ENCODE measurements around the gene NPAS3.

DNA sequence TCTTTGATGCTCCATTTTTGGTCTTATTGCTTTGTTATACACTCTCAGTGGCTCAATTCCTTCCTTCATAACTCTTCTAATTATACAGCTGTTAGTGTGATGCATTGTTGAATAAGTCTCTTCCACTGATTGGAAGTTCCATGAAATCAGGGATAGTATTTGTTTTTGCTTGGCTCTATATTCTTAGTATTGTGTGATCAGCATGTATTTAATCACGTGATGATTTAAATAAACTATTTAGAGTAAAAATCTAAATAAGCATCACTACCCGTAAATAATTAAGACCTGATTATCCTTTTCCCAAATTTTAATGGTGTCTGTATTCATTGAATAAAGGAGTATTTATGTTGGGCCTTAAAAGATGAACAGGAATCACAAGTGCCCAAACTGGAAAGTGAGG lies 355.7 kb downstream of the NPAS3 start:
- TF ChIP-seq, protein P1, sequence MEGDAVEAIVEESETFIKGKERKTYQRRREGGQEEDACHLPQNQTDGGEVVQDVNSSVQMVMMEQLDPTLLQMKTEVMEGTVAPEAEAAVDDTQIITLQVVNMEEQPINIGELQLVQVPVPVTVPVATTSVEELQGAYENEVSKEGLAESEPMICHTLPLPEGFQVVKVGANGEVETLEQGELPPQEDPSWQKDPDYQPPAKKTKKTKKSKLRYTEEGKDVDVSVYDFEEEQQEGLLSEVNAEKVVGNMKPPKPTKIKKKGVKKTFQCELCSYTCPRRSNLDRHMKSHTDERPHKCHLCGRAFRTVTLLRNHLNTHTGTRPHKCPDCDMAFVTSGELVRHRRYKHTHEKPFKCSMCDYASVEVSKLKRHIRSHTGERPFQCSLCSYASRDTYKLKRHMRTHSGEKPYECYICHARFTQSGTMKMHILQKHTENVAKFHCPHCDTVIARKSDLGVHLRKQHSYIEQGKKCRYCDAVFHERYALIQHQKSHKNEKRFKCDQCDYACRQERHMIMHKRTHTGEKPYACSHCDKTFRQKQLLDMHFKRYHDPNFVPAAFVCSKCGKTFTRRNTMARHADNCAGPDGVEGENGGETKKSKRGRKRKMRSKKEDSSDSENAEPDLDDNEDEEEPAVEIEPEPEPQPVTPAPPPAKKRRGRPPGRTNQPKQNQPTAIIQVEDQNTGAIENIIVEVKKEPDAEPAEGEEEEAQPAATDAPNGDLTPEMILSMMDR (IDR thresholded peaks at IDR 0.05; ENCODE audit: insufficient read depth, low read length): no peak
- TF ChIP-seq POLR2AphosphoS5 (IDR thresholded peaks at IDR 0.05; ENCODE audit: low read depth): no peak
- TF ChIP-seq, protein P2, sequence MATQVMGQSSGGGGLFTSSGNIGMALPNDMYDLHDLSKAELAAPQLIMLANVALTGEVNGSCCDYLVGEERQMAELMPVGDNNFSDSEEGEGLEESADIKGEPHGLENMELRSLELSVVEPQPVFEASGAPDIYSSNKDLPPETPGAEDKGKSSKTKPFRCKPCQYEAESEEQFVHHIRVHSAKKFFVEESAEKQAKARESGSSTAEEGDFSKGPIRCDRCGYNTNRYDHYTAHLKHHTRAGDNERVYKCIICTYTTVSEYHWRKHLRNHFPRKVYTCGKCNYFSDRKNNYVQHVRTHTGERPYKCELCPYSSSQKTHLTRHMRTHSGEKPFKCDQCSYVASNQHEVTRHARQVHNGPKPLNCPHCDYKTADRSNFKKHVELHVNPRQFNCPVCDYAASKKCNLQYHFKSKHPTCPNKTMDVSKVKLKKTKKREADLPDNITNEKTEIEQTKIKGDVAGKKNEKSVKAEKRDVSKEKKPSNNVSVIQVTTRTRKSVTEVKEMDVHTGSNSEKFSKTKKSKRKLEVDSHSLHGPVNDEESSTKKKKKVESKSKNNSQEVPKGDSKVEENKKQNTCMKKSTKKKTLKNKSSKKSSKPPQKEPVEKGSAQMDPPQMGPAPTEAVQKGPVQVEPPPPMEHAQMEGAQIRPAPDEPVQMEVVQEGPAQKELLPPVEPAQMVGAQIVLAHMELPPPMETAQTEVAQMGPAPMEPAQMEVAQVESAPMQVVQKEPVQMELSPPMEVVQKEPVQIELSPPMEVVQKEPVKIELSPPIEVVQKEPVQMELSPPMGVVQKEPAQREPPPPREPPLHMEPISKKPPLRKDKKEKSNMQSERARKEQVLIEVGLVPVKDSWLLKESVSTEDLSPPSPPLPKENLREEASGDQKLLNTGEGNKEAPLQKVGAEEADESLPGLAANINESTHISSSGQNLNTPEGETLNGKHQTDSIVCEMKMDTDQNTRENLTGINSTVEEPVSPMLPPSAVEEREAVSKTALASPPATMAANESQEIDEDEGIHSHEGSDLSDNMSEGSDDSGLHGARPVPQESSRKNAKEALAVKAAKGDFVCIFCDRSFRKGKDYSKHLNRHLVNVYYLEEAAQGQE (IDR thresholded peaks at IDR 0.05; ENCODE audit: insufficient replicate concordance, low read depth): no peak
- no peak for TF ChIP-seq SPI1 (IDR thresholded peaks at IDR 0.05; ENCODE audit: borderline replicate concordance, low read depth)
- no peak for TF ChIP-seq GABPA (IDR thresholded peaks at IDR 0.05; ENCODE audit: low read depth)

Data from HL-60 (cell line).